CD4-positive, alpha-beta T cell (primary cell): ENCODE data around the gene GABRR2. TPM values are rescaled to one million over a fixed set of nuclear protein-coding genes. Genes with fewer than 3 reads are reported as not detected.

ENCODE experiments used
- ATAC-seq: fragments of 200-7000 bp; cut with Tn5 transposase; one replicate; pipeline ENCODE4 v1.10.0; 2022; ENCODE audit warnings: mild to moderate bottlenecking; ENCODE audit not compliant: poor library complexity
- CTCF ChIA-PET: fragments of 350-600 bp; sonication (Branson Sonifier 250); formaldehyde crosslinking; loops from one replicate; lab custom pipeline; 2021; ENCODE audit warnings: antibody characterized with exemption, inconsistent platforms; lab: Charles Lee
- POLR2A ChIA-PET: fragments of 350-600 bp; sonication (Branson Sonifier 250); formaldehyde crosslinking; loops from one replicate; lab custom pipeline; 2021; ENCODE audit warnings: antibody characterized with exemption, inconsistent platforms; lab: Charles Lee
- DNase-seq, 14 experiments: peaks; one replicate each; pipeline ENCODE4 v3.0.0-alpha.2; 2013 to 2020; ENCODE audit warnings: mixed read lengths in 2 of 14
- H3K27ac ChIP-seq, 2 donors: one replicate each; pipeline versions ENCODE4 v1.5.1 to v1.7.0; 2013; ENCODE audit warnings: low read length in 2 of 2, low read depth in 1 of 2, mild to moderate bottlenecking in 1 of 2
- H3K27me3 ChIP-seq, 2 experiments: 1 replicate in 1 of 2; 2 replicates in 1 of 2; pipeline versions ENCODE4 v1.6.1 to v1.7.0; 2013; ENCODE audit warnings: low read length in 2 of 2, control low read depth in 1 of 2, mild to moderate bottlenecking in 1 of 2, moderate library complexity in 1 of 2; ENCODE audit not compliant: insufficient read depth in 2 of 2, control insufficient read depth in 1 of 2
- H3K36me3 ChIP-seq: one replicate; pipeline ENCODE4 v1.6.1; 2013; ENCODE audit warnings: low read length, control low read depth; ENCODE audit not compliant: insufficient read depth
- H3K4me1 ChIP-seq: one replicate; pipeline ENCODE4 v1.6.1; 2013; ENCODE audit warnings: low read length, control low read depth; ENCODE audit not compliant: insufficient read depth
- H3K4me3 ChIP-seq: one replicate; pipeline ENCODE4 v1.5.1; 2013; ENCODE audit warnings: mild to moderate bottlenecking, low read length, moderate library complexity
- H3K9me3 ChIP-seq, 2 experiments: 1 replicate in 1 of 2; 2 replicates in 1 of 2; pipeline versions ENCODE4 v1.6.1 to v1.7.0; 2013; ENCODE audit warnings: low read length in 2 of 2, mild to moderate bottlenecking in 2 of 2, control low read depth in 1 of 2, moderate library complexity in 1 of 2; ENCODE audit not compliant: control insufficient read depth in 1 of 2, insufficient read depth in 1 of 2
- H3K27ac Mint-ChIP-seq: one replicate; pipeline ENCODE4 v1.8.0; 2020; ENCODE audit warnings: mixed read lengths
- H3K27me3 Mint-ChIP-seq: one replicate; pipeline ENCODE4 v1.8.0; 2021; ENCODE audit warnings: mixed read lengths
- H3K36me3 Mint-ChIP-seq: one replicate; pipeline ENCODE4 v1.8.0; 2021; ENCODE audit warnings: low read depth, mixed read lengths
- H3K4me1 Mint-ChIP-seq: one replicate; pipeline ENCODE4 v1.8.0; 2021; ENCODE audit warnings: low read depth, mixed read lengths
- H3K4me3 Mint-ChIP-seq: one replicate; pipeline ENCODE4 v1.8.0; 2020; ENCODE audit warnings: mild to moderate bottlenecking, mixed read lengths
- H3K9me3 Mint-ChIP-seq: one replicate; pipeline ENCODE4 v1.8.0; 2020; ENCODE audit warnings: mixed read lengths
- intact Hi-C, 2 experiments: fragments of 100-400 bp; cut with DNase I in 1 of 2; cut with micrococcal nuclease in 1 of 2; formaldehyde crosslinking; loops; one replicate each; pipeline versions ENCODE4 v1.15.1 to v1.9.0; 2023 to 2025; cut with DNase I, micrococcal nuclease
- total RNA-seq, 174 experiments: library from RNA in 2 of 174; stranded (reverse) in 2 of 174; gene quantifications; one replicate each; pipeline ENCODE4 v1.2.3 and lab custom pipeline; 2021 to 2026
- TF ChIP-seq, protein P1 (sequence below): fragments of 200-600 bp; IDR thresholded peaks from one replicate; pipeline ENCODE4 v1.8.0; 2022; ENCODE audit warnings: antibody characterized with exemption, mild to moderate bottlenecking

The GABRR2 gene
- total RNA-seq, 2 experiments from 2014 or later: 0.47 to 0.49 TPM

DNA sequence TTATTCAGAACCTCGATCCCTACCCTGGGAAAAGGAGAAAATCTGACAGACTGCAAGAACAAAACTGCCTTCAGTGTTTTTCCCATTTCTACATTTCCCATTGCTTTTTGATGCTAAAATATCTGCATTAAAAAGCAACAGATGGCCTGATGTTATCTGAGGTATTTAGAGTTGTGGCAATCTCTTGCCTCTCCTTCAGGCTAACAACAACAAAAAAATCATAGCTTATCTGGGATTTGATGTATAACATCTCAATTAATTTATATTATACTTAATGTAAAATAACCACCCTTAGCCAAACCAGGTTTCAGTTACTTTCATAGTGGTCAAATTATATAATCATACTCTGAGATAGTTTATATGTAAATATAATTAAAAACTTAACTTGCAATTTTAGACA, 15.8 kb upstream of the GABRR2 start:
- Histone ChIP-seq H3K4me1 (no peaks in the 10 kb centered on the region), H3K9me3 (no peaks in the 10 kb centered on the region), H3K36me3 (peaks cover 66% of the 10 kb centered on the region), H3K27me3 (no peaks in the 10 kb centered on the region), H3K4me3 (no peak overlapping the region), H3K27ac (no peak overlapping the region)
- DNase-seq (no peak), ATAC-seq (no peak)
- TF ChIP-seq, protein P1, sequence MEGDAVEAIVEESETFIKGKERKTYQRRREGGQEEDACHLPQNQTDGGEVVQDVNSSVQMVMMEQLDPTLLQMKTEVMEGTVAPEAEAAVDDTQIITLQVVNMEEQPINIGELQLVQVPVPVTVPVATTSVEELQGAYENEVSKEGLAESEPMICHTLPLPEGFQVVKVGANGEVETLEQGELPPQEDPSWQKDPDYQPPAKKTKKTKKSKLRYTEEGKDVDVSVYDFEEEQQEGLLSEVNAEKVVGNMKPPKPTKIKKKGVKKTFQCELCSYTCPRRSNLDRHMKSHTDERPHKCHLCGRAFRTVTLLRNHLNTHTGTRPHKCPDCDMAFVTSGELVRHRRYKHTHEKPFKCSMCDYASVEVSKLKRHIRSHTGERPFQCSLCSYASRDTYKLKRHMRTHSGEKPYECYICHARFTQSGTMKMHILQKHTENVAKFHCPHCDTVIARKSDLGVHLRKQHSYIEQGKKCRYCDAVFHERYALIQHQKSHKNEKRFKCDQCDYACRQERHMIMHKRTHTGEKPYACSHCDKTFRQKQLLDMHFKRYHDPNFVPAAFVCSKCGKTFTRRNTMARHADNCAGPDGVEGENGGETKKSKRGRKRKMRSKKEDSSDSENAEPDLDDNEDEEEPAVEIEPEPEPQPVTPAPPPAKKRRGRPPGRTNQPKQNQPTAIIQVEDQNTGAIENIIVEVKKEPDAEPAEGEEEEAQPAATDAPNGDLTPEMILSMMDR: no peak
- no peak overlapping the region for H3K27ac Mint-ChIP-seq
- no peak overlapping the region for H3K4me3 Mint-ChIP-seq
- intact Hi-C loops: no loop called here
- POLR2A ChIA-PET: no interaction called here
- peaks cover 80% of the 10 kb centered on the region for H3K36me3 Mint-ChIP-seq
- CTCF ChIA-PET: no interaction called here
- no peaks in the 10 kb centered on the region for H3K27me3 Mint-ChIP-seq
- H3K4me1 Mint-ChIP-seq: no peaks in the 10 kb centered on the region
- H3K9me3 Mint-ChIP-seq: no peaks in the 10 kb centered on the region

GRCh38 chr6:89328976-89329375, 13.9 kb upstream of the GABRR2 start:
- TF ChIP-seq, protein P1: no peak
- Mint-ChIP-seq H3K27me3 (no peaks in the 10 kb centered on the region), H3K27ac (no peak overlapping the region), H3K4me1 (no peaks in the 10 kb centered on the region), H3K9me3 (no peaks in the 10 kb centered on the region), H3K36me3 (peaks cover 69% of the 10 kb centered on the region), H3K4me3 (no peak overlapping the region)
- H3K4me3 ChIP-seq: no peak overlapping the region
- H3K4me1 ChIP-seq: no peaks in the 10 kb centered on the region
- H3K9me3 ChIP-seq: no peaks in the 10 kb centered on the region
- no peaks in the 10 kb centered on the region for H3K27me3 ChIP-seq
- ChIA-PET CTCF (no interaction called here), POLR2A (no interaction called here)
- H3K27ac ChIP-seq: no peak overlapping the region
- ATAC-seq: no peak
- DNase-seq: no peak
- H3K36me3 ChIP-seq: peaks cover 52% of the 10 kb centered on the region
- intact Hi-C loops: no loop called here

GRCh38 chr6:89324304-89324703, 9.2 kb upstream of the GABRR2 start:
- no peaks in the 10 kb centered on the region for H3K27me3 Mint-ChIP-seq
- TF ChIP-seq, protein P1: no peak
- peaks cover 5% of the 10 kb centered on the region for H3K4me1 Mint-ChIP-seq
- H3K36me3 Mint-ChIP-seq: peaks cover 56% of the 10 kb centered on the region
- H3K27me3 ChIP-seq: no peaks in the 10 kb centered on the region
- DNase-seq (no peak), ATAC-seq (no peak)
- H3K27ac ChIP-seq: no peak overlapping the region
- H3K27ac Mint-ChIP-seq: no peak overlapping the region
- H3K9me3 ChIP-seq: no peaks in the 10 kb centered on the region
- CTCF ChIA-PET: no interaction called here
- no peaks in the 10 kb centered on the region for H3K4me1 ChIP-seq
- no peak overlapping the region for H3K4me3 Mint-ChIP-seq
- peaks cover 22% of the 10 kb centered on the region for H3K36me3 ChIP-seq
- POLR2A ChIA-PET: no interaction called here
- no peak overlapping the region for H3K4me3 ChIP-seq
- intact Hi-C loops: no loop called here
- no peaks in the 10 kb centered on the region for H3K9me3 Mint-ChIP-seq
